Psoas muscle (tissue), 8 donors: Measurements from ENCODE around the gene APCDD1. TPM values are rescaled to one million over a fixed set of nuclear protein-coding genes. Genes with fewer than 3 reads are reported as not detected.

ENCODE experiments used
- ATAC-seq, 4 donors: fragments of 200-7000 bp; cut with Tn5 transposase; one replicate each; pipeline ENCODE4 v1.9.1; 2020; ENCODE audit warnings: moderate library complexity in 3 of 4, mild to moderate bottlenecking in 2 of 4
- DNase-seq, 2 donors: peaks; one replicate each; pipeline ENCODE4 v3.0.0-alpha.2; 2020
- H3K27ac ChIP-seq: fragments of 200-600 bp; one replicate; pipeline ENCODE4 v1.8.0; 2022
- H3K27me3 ChIP-seq, 3 donors: fragments of 200-600 bp in 1 of 3; one replicate each; pipeline versions ENCODE4 v1.6.1 to v1.8.0; 2013 to 2022; ENCODE audit warnings: low read length in 2 of 3, mild to moderate bottlenecking in 2 of 3, moderate library complexity in 1 of 3; ENCODE audit not compliant: insufficient read depth in 3 of 3
- H3K36me3 ChIP-seq, 2 donors: fragments of 200-600 bp in 1 of 2; one replicate each; pipeline versions ENCODE4 v1.6.1 to v1.8.0; 2013 to 2022; ENCODE audit warnings: low read depth in 1 of 2, mild to moderate bottlenecking in 1 of 2, moderate library complexity in 1 of 2; ENCODE audit not compliant: insufficient read depth in 1 of 2
- H3K4me1 ChIP-seq: fragments of 200-600 bp; one replicate; pipeline ENCODE4 v1.8.0; 2022
- H3K4me3 ChIP-seq: fragments of 200-600 bp; one replicate; pipeline ENCODE4 v1.8.0; 2022; ENCODE audit warnings: mild to moderate bottlenecking
- H3K9me3 ChIP-seq: fragments of 200-600 bp; one replicate; pipeline ENCODE4 v1.8.0; 2022
- CTCF ChIP-seq: fragments of 200-600 bp; IDR thresholded peaks from one replicate; pipeline ENCODE4 v1.8.0; 2022; ENCODE audit warnings: antibody characterized with exemption
- WGBS, 3 donors: extraction: QIAGEN DNeasy Blood & Tissue Kit; methylation state at CpG; one replicate each; pipeline versions ENCODE4 v1.1.6 to v1.1.7; 2013; 5-methylcytosine and 5-hydroxymethylcytosine counted together
- intact Hi-C, 2 donors: fragments of 100-400 bp; cut with DNase I; formaldehyde crosslinking; loops; one replicate each; pipeline versions ENCODE4 v1.11.0 to v1.14.2; 2022
- polyA plus RNA-seq, 3 donors: library from polyadenylated mRNA; stranded (reverse); fragments of 200-250 nt; gene quantifications; one replicate each; pipeline ENCODE4 v1.2.3, GENCODE V29; 2013
- total RNA-seq, 4 donors: library from RNA; stranded (reverse); fragmentation: NEBNext Ultra II Directional in 2 of 4; extraction: Animal tissue kit (Norgen Biotek cat#: 25700) in 2 of 4; gene quantifications; one replicate each; pipeline versions ENCODE4 v1.2.1 to v1.2.4, GENCODE V29; 2021 to 2023
- donor health status: healthy with polysubstance abuse.
- donor health status: DM: no; HTN: no; CAD: no; lungs with moderate emphysema.
- donor health status: Bipolar disorder and iron deficiency.
- donor health status: healthy.
- donor health status: DM: yes; HTN: yes; CAD: no.
- donor health status: DM: no; HTN: no; CAD: no.
- donor health status: DM: no; HTN: no; CAD: no.
- donor health status: DM: yes; HTN: yes; CAD: no.

The APCDD1 gene
- total and polyA plus RNA-seq, 7 donors, result 1.4 to 47.0 (median 6.3) TPM

- 34 to 46% (median 36%) methylated on average over 11 of the region's 11 CpGs for WGBS, 3 donors
- peak overlapping the region; percentile 54 for H3K27ac ChIP-seq
- no peak for DNase-seq
- peaks cover 0 to 32% (median 3%) of the 10 kb centered on the region in 3 donors for H3K27me3 ChIP-seq
- H3K36me3 ChIP-seq, result no peaks in the 10 kb centered on the region
- ATAC-seq, result peak in 1 of 4 donors; percentile 40
- peak overlapping the region; percentile 68 for H3K4me3 ChIP-seq
- H3K9me3 ChIP-seq, result no peaks in the 10 kb centered on the region
- intact Hi-C loops, result loop anchor here in 1 of 2 donors (2.0 kb wide), 1 partner anchor 63 kb away; no protein-coding TSS in a partner anchor
- no peak for TF ChIP-seq CTCF
- H3K4me1 ChIP-seq, result peaks cover 12% of the 10 kb centered on the region
These were observed 1.1 kb upstream of the APCDD1 start for GRCh38 chr18:10453261-10453805.

GRCh38 chr18:10454681-10455557 is 484 bp downstream of the APCDD1 start:
- Histone ChIP-seq H3K27me3 (peaks cover 0 to 43% (median 3%) of the 10 kb centered on the region in 3 donors), H3K36me3 (no peaks in the 10 kb centered on the region), H3K4me1 (peaks cover 12% of the 10 kb centered on the region), H3K9me3 (no peaks in the 10 kb centered on the region), H3K27ac (peak overlapping the region; percentile 46), H3K4me3 (peak overlapping the region; percentile 68)
- whole genome bisulfite sequencing, 3 donors, result 1 to 2% (median 1%) methylated on average over 44 to 93 of the region's 94 CpGs
- TF ChIP-seq CTCF, result no peak
- ATAC-seq (peak in 3 of 4 donors; percentile 20 to 44 (median 39)), DNase-seq (peak in 1 of 2 donors; percentile 28)
- intact Hi-C loops, result no loop called here

GRCh38 chr18:10455726-10456453 is 1.5 kb downstream of the APCDD1 start:
- ATAC-seq (no peak), DNase-seq (no peak)
- Histone ChIP-seq H3K9me3 (no peaks in the 10 kb centered on the region), H3K36me3 (no peaks in the 10 kb centered on the region), H3K27ac (no peak overlapping the region), H3K4me1 (peaks cover 12% of the 10 kb centered on the region), H3K27me3 (peaks cover 0 to 46% (median 3%) of the 10 kb centered on the region in 3 donors), H3K4me3 (peak overlapping the region; percentile 68)
- TF ChIP-seq CTCF, result no peak
- intact Hi-C loops, result no loop called here
- WGBS, 3 donors, result 12 to 23% (median 18%) methylated on average over 16 of the region's 16 CpGs

- intact Hi-C loops, result no loop called here
- Histone ChIP-seq H3K27ac (no peak overlapping the region), H3K36me3 (no peaks in the 10 kb centered on the region), H3K27me3 (peaks cover 0 to 46% (median 3%) of the 10 kb centered on the region in 3 donors), H3K9me3 (no peaks in the 10 kb centered on the region), H3K4me1 (peaks cover 12% of the 10 kb centered on the region), H3K4me3 (no peak overlapping the region)
- TF ChIP-seq CTCF, result no peak
- WGBS, 3 donors, result 88 to 93% (median 88%) methylated on average over 4 of the region's 4 CpGs
- DNase-seq (no peak), ATAC-seq (no peak)
These were observed 2.3 kb downstream of the APCDD1 start for GRCh38 chr18:10456718-10457117.
